Stimulated activated CD8-positive, alpha-beta memory T cell treated with anti-CD3 and anti-CD28 coated beads, Interleukin-7, amount 100 ng/mL, for 4 hours (primary cell): Measurements from ENCODE around the gene LDLRAD4.
"Not testable (repeated sequence)": the region's sequence is repeated elsewhere in the genome, so short reads cannot be mapped to it uniquely, and the experiment has no call there.

Experiments
- DNase-seq, 2 donors: peaks; one replicate each; pipeline ENCODE4 v3.0.0-alpha.2; 2020; ENCODE audit warnings: low read depth in 2 of 2

Gene LDLRAD4

GRCh38 chr18:13486686-13487085, 268.1 kb downstream of the LDLRAD4 start:
- DNase-seq: no peak

- DNase-seq: peak in 1 of 2 donors; percentile 8
Observed at GRCh38 chr18:13487237-13487636, 268.7 kb downstream of the LDLRAD4 start.

GRCh38 chr18:13488281-13488929, 269.8 kb downstream of the LDLRAD4 start:
- no peak for DNase-seq

- DNase-seq: not testable (repeated sequence)
Observed at GRCh38 chr18:13489303-13489702, 270.7 kb downstream of the LDLRAD4 start.

GRCh38 chr18:13491138-13491537, 272.6 kb downstream of the LDLRAD4 start:
- no peak for DNase-seq

GRCh38 chr18:13492314-13492713, 273.8 kb downstream of the LDLRAD4 start:
- DNase-seq: no peak

- DNase-seq: no peak
Observed at GRCh38 chr18:13493079-13493478, 274.5 kb downstream of the LDLRAD4 start.

- DNase-seq: no peak
Observed at GRCh38 chr18:13493725-13494124, 275.2 kb downstream of the LDLRAD4 start.

GRCh38 chr18:13494871-13495445, 276.4 kb downstream of the LDLRAD4 start:
- DNase-seq: no peak

GRCh38 chr18:13495961-13496360, 277.4 kb downstream of the LDLRAD4 start:
- no peak for DNase-seq

GRCh38 chr18:13496691-13497281, 278.2 kb downstream of the LDLRAD4 start:
- no peak for DNase-seq

- DNase-seq: no peak
Observed at GRCh38 chr18:13499803-13500202, 281.2 kb downstream of the LDLRAD4 start.

GRCh38 chr18:13500227-13500865, 281.8 kb downstream of the LDLRAD4 start:
- DNase-seq: no peak

- no peak for DNase-seq
Observed at GRCh38 chr18:13500869-13501542, 282.4 kb downstream of the LDLRAD4 start.

GRCh38 chr18:13501543-13501887, 283.0 kb downstream of the LDLRAD4 start:
- DNase-seq: no peak

- DNase-seq: no peak
Observed at GRCh38 chr18:13501891-13502290, 283.3 kb downstream of the LDLRAD4 start.

GRCh38 chr18:13502585-13502984, 284.0 kb downstream of the LDLRAD4 start:
- DNase-seq: no peak

- no peak for DNase-seq
Observed at GRCh38 chr18:13503836-13504235, 285.3 kb downstream of the LDLRAD4 start.

GRCh38 chr18:13505780-13506345, 287.3 kb downstream of the LDLRAD4 start:
- DNase-seq: no peak

GRCh38 chr18:13510594-13510993, 292.0 kb downstream of the LDLRAD4 start:
- DNase-seq: no peak

- no peak for DNase-seq
Observed at GRCh38 chr18:13511961-13512577, 293.5 kb downstream of the LDLRAD4 start.

GRCh38 chr18:13513021-13513420, 294.5 kb downstream of the LDLRAD4 start:
- no peak for DNase-seq
